ENCODE results near the gene DAB2IP. TPM values are rescaled to one million over a fixed set of nuclear protein-coding genes. Genes with fewer than 3 reads are reported as not detected.

Gene DAB2IP
- total RNA-seq, 4 donors from 2014 or later, result 19.2 to 45.4 (median 34.8) TPM

- TF ChIP-seq, protein P1, sequence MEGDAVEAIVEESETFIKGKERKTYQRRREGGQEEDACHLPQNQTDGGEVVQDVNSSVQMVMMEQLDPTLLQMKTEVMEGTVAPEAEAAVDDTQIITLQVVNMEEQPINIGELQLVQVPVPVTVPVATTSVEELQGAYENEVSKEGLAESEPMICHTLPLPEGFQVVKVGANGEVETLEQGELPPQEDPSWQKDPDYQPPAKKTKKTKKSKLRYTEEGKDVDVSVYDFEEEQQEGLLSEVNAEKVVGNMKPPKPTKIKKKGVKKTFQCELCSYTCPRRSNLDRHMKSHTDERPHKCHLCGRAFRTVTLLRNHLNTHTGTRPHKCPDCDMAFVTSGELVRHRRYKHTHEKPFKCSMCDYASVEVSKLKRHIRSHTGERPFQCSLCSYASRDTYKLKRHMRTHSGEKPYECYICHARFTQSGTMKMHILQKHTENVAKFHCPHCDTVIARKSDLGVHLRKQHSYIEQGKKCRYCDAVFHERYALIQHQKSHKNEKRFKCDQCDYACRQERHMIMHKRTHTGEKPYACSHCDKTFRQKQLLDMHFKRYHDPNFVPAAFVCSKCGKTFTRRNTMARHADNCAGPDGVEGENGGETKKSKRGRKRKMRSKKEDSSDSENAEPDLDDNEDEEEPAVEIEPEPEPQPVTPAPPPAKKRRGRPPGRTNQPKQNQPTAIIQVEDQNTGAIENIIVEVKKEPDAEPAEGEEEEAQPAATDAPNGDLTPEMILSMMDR (IDR thresholded peaks at IDR 0.05), result peak in 1 of 3 donors; percentile 7
Measured at GRCh38 chr9:121743441-121744001, 92.1 kb downstream of the DAB2IP start.

GRCh38 chr9:121744002-121744686, 92.7 kb downstream of the DAB2IP start:
- DNase-seq (ENCODE audit: low spot score), result no peak
- peak; percentile 33 for ATAC-seq (ENCODE audit: low FRiP score)
- TF ChIP-seq, protein P1 (IDR thresholded peaks at IDR 0.05), result no peak

More at GRCh38 chr9:121743441-121744001, 92.1 kb downstream of the DAB2IP start:
- ATAC-seq (ENCODE audit: low FRiP score), result peak; percentile 73
- DNase-seq (ENCODE audit: low spot score), result no peak

DNA sequence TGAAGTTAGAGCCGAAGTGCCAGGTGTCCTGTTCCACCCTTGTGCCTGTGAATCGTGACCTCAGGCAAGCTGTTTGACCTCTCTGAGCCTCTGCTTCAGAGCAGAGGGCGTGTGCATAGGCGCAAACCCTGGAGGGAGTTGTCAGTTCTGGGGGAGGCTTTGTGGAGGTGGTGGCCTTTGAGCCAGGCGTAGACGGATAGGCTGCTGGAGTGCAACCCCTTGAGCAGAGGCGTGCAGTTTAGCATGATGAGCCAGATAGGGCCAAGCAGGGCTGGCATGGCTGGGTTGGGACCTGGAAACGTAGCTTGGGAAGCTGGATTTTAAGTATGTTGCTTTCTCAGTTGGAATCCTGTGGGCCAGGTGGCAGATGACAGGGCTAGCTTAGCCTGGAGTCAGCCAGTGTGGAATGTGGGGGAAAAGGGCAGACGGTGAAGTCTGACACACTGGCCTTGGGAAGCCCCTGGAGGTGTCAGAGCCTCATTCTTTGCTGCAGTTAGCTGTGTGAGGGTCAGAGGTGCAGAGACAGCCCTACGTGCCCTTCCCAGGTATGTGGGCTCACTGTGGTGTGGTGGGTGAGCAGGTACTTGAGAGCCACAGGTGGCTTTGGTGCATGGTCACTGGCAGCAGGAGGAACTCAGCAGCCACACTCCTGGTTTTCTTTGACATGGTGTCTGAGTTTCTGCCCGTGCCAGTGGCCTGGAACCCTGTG, 93.4 kb downstream of the DAB2IP start:
- ATAC-seq (ENCODE audit: low FRiP score) (peak; percentile 19), DNase-seq (ENCODE audit: low spot score) (no peak)
- TF ChIP-seq, protein P1 (IDR thresholded peaks at IDR 0.05), result no peak

DNA sequence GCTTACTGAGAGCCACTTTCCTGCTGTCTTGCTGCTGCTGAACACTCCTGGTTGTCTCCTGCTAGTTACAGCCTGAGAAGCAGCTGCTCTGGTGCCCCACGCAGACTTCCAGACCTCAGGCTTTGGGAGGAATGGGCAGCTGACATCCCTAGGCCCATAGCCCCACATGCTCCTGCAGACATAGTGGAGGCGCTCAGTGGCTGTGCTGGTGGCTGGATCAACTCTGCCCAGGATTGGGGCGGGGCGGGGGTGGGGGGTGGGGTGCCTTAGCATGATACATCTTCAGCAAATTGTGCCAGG, 93.9 kb downstream of the DAB2IP start:
- ATAC-seq (ENCODE audit: low FRiP score) (no peak), DNase-seq (ENCODE audit: low spot score) (no peak)
- TF ChIP-seq, protein P1 (IDR thresholded peaks at IDR 0.05), result no peak

GRCh38 chr9:121746411-121746810, 95.0 kb downstream of the DAB2IP start:
- DNase-seq (ENCODE audit: low spot score) (no peak), ATAC-seq (ENCODE audit: low FRiP score) (no peak)
- TF ChIP-seq, protein P1 (IDR thresholded peaks at IDR 0.05), result no peak

DNA sequence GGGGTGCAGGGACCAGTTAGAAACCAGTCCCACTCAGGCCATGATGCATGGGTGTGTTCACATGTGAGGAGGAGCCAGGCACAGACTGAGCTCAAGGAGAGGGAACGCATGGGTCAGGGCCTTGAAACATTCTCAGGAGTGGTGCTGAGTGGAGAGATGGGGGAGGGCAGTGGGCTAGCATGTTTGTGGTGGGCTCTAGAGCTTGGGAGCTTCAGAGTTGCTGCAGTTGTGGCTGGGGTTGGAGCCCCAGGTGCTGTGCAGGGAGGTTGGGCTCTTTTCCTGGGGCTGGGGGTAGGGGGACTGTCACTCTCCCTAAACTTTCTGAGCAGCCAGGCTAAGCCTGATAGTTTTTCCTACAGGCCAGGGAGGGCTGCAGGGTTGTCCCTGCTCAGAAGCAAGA, 95.4 kb downstream of the DAB2IP start:
- DNase-seq (ENCODE audit: low spot score) (no peak), ATAC-seq (ENCODE audit: low FRiP score) (no peak)
- TF ChIP-seq, protein P1 (IDR thresholded peaks at IDR 0.05), result no peak

All from omental fat pad (tissue), 4 donors.